ENCODE data around the gene PNMA5.
"Not testable (repeated sequence)": the region's sequence is repeated elsewhere in the genome, so short reads cannot be mapped to it uniquely, and the experiment has no call there.

Gene PNMA5

GRCh38 chrX:152993933-152994332 is at the start of gene PNMA5:
Gene PNMA5 (minus strand): TSS chrX:152994116. CDS start chrX:152991598, 2,518 bp downstream.
- Mint-ChIP-seq H3K4me1 (peaks cover 6% of the 10 kb centered on the region), H3K36me3 (no peaks in the 10 kb centered on the region), H3K4me3 (no peak within 1 kb of the TSS), H3K9me3 (no peaks in the 10 kb centered on the region), H3K27me3 (no peaks in the 10 kb centered on the region), H3K27ac (no peak within 1 kb of the TSS)

- Mint-ChIP-seq H3K27me3 (no peaks in the 10 kb centered on the region), H3K4me1 (peaks cover 13% of the 10 kb centered on the region), H3K9me3 (no peaks in the 10 kb centered on the region)
Observed at GRCh38 chrX:153032397-153033118, 38.6 kb upstream of the PNMA5 start.

GRCh38 chrX:153030801-153031200 is 36.9 kb upstream of the PNMA5 start:
- Mint-ChIP-seq H3K27me3 (no peaks in the 10 kb centered on the region), H3K36me3 (peaks cover 1% of the 10 kb centered on the region), H3K9me3 (no peaks in the 10 kb centered on the region), H3K27ac (no peak overlapping the region), H3K4me1 (peaks cover 13% of the 10 kb centered on the region), H3K4me3 (no peak overlapping the region)

More at GRCh38 chrX:153032397-153033118, 38.6 kb upstream of the PNMA5 start:
- Mint-ChIP-seq H3K36me3 (peaks cover 4% of the 10 kb centered on the region), H3K4me3 (peak overlapping the region; percentile 87), H3K27ac (peak overlapping the region; percentile 93)

- Mint-ChIP-seq H3K27me3 (no peaks in the 10 kb centered on the region), H3K9me3 (no peaks in the 10 kb centered on the region), H3K27ac (no peak overlapping the region), H3K4me1 (peaks cover 13% of the 10 kb centered on the region), H3K36me3 (no peaks in the 10 kb centered on the region), H3K4me3 (no peak overlapping the region)
Observed at GRCh38 chrX:153029875-153030274, 36.0 kb upstream of the PNMA5 start.

DNA sequence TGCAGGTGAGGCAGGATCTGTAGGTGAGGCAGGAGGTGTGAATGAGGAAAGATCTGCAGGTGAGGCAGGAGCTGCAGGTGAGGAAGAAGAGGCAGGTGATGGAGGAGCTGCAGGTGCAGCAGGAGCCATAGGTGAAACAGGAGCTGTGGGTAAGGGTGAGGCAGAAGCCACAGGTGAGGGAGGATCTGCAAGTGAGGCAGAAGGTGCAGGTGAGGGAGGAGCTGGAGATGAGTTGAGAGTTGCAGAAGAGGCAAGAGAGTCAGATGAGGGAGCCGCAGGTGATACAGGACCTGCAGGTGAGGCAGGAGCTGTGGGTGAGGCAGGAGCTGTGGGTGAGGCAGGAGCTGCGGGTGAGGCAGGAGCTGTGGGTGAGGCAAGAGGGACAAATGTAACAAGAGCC is 35.2 kb upstream of the PNMA5 start:
- H3K27ac Mint-ChIP-seq, result peak overlapping the region; percentile 48
- H3K36me3 Mint-ChIP-seq, result no peaks in the 10 kb centered on the region
- no peaks in the 10 kb centered on the region for H3K27me3 Mint-ChIP-seq
- peaks cover 13% of the 10 kb centered on the region for H3K4me1 Mint-ChIP-seq
- H3K4me3 Mint-ChIP-seq, result no peak overlapping the region
- no peaks in the 10 kb centered on the region for H3K9me3 Mint-ChIP-seq

DNA sequence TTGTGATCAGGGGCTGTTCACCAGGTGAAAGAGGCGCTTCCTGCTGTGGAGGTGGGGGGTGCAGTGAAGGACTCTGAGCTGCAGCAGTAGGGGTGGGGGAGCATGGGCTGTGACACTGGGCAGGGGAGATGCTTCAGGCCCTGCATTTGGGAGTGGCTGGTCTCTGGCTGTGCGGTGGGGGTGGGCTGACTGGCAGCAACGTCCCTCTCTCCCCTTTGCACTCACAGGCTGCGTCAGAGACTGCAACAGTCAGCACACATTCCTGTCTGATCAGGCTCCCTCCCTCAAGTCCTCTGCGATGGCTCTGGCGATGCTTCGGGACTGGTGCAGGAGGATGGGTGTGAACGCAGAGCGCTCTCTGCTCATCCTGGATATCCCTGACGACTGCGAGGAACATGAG is 34.6 kb upstream of the PNMA5 start:
- not testable (repeated sequence) for H3K36me3 Mint-ChIP-seq, H3K27me3 Mint-ChIP-seq, H3K4me3 Mint-ChIP-seq, H3K9me3 Mint-ChIP-seq, H3K27ac Mint-ChIP-seq
- peaks cover 10% of the 10 kb centered on the region for H3K4me1 Mint-ChIP-seq

- H3K9me3 Mint-ChIP-seq, H3K27me3 Mint-ChIP-seq, H3K4me1 Mint-ChIP-seq, H3K27ac Mint-ChIP-seq, H3K4me3 Mint-ChIP-seq, H3K36me3 Mint-ChIP-seq: not testable (repeated sequence)
Observed at GRCh38 chrX:153026501-153026900, 32.6 kb upstream of the PNMA5 start.

GRCh38 chrX:153019166-153019565 is 25.2 kb upstream of the PNMA5 start:
- Mint-ChIP-seq H3K27ac (no peak overlapping the region), H3K9me3 (no peaks in the 10 kb centered on the region), H3K4me1 (peaks cover 5% of the 10 kb centered on the region), H3K36me3 (no peaks in the 10 kb centered on the region), H3K27me3 (peaks cover 3% of the 10 kb centered on the region), H3K4me3 (no peak overlapping the region)

DNA sequence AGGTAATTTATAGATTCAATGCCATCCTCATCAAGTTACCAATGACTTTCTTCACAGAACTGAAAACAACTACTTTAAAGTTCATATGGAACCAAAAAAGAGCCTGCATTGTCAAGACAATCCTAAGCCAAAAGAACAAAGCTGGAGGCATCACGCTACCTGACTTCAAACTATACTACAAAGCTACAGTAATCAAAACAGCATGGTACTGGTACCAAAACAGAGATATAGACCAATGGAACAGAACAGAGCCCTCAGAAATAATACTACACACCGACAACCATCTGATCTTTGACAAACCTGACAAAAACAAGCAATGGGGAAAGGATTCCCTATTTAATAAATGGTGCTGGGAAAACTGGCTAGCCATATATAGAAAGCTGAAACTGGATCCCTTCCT is 23.3 kb upstream of the PNMA5 start:
- H3K4me1 Mint-ChIP-seq, H3K9me3 Mint-ChIP-seq, H3K36me3 Mint-ChIP-seq, H3K27ac Mint-ChIP-seq, H3K4me3 Mint-ChIP-seq, H3K27me3 Mint-ChIP-seq: not testable (repeated sequence)

- Mint-ChIP-seq H3K36me3 (no peaks in the 10 kb centered on the region), H3K27me3 (no peaks in the 10 kb centered on the region), H3K27ac (no peak overlapping the region), H3K9me3 (no peaks in the 10 kb centered on the region), H3K4me3 (no peak overlapping the region), H3K4me1 (no peaks in the 10 kb centered on the region)
Observed at GRCh38 chrX:153004780-153005179, 10.9 kb upstream of the PNMA5 start.

GRCh38 chrX:153003981-153004380 is 10.1 kb upstream of the PNMA5 start:
- Mint-ChIP-seq H3K36me3 (no peaks in the 10 kb centered on the region), H3K9me3 (no peaks in the 10 kb centered on the region), H3K4me1 (no peaks in the 10 kb centered on the region), H3K27me3 (no peaks in the 10 kb centered on the region), H3K27ac (no peak overlapping the region), H3K4me3 (no peak overlapping the region)

- not testable (repeated sequence) for H3K4me3 Mint-ChIP-seq, H3K27me3 Mint-ChIP-seq, H3K4me1 Mint-ChIP-seq, H3K9me3 Mint-ChIP-seq, H3K27ac Mint-ChIP-seq, H3K36me3 Mint-ChIP-seq
Observed at GRCh38 chrX:153002182-153002581, 8.3 kb upstream of the PNMA5 start.

- no peak overlapping the region for H3K27ac Mint-ChIP-seq
- H3K36me3 Mint-ChIP-seq, result no peaks in the 10 kb centered on the region
- H3K4me1 Mint-ChIP-seq, result peaks cover 6% of the 10 kb centered on the region
- no peaks in the 10 kb centered on the region for H3K27me3 Mint-ChIP-seq
- no peak overlapping the region for H3K4me3 Mint-ChIP-seq
- no peaks in the 10 kb centered on the region for H3K9me3 Mint-ChIP-seq
Observed at GRCh38 chrX:152997337-152997736, 3.4 kb upstream of the PNMA5 start.

- no peak overlapping the region for H3K27ac Mint-ChIP-seq
- no peaks in the 10 kb centered on the region for H3K36me3 Mint-ChIP-seq
Observed at GRCh38 chrX:152992115-152992514, 1.8 kb downstream of the PNMA5 start.

DNA sequence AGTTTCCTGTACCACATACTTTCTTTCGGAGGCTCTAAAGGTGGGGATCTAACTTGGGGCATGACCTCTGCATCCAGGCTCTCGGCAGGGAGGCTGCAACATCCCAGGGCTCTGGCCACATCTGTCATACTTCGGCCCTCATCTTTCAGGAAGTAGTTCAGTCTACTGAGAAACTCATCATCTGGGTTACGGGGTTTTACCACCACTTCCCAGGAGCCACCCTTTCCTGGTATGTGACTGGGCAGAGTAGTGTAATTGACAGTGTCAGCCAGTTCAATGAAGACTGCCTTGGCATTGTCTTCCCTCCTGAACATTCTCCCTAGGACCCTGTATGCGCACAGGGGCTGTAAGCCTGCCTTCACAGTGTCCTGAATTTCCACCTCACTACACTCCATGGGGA is 2.8 kb downstream of the PNMA5 start:
- H3K9me3 Mint-ChIP-seq, result no peaks in the 10 kb centered on the region
- no peak overlapping the region for H3K27ac Mint-ChIP-seq
- H3K4me1 Mint-ChIP-seq, result no peaks in the 10 kb centered on the region
- H3K27me3 Mint-ChIP-seq, result no peaks in the 10 kb centered on the region
- H3K36me3 Mint-ChIP-seq, result no peaks in the 10 kb centered on the region
- H3K4me3 Mint-ChIP-seq, result no peak overlapping the region

More at GRCh38 chrX:152992115-152992514, 1.8 kb downstream of the PNMA5 start:
- no peak overlapping the region for H3K4me3 Mint-ChIP-seq
- no peaks in the 10 kb centered on the region for H3K27me3 Mint-ChIP-seq
- H3K4me1 Mint-ChIP-seq, result peaks cover 2% of the 10 kb centered on the region
- H3K9me3 Mint-ChIP-seq, result no peaks in the 10 kb centered on the region

DNA sequence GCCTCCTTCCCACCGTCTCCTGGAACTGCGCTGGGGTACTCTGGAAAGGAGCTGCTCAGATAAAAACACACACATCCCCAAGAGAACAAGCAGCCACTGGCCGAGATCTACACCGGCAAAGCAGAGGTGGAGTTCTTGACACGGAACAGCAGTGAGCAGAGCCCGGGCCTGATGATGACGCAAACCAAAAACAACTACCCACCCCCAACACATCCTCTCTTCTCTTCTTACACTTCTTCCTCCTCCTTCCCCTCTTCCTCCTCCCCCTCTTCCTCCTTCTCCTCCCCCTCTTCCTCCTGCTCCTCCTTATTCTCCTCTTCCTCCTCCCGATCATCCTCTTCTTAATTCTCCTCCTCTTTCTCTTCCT is 4.6 kb downstream of the PNMA5 start:
- no peak overlapping the region for H3K4me3 Mint-ChIP-seq

More for the DNA sequence above, 4.6 kb downstream of the PNMA5 start:
- no peaks in the 10 kb centered on the region for H3K27me3 Mint-ChIP-seq
- no peaks in the 10 kb centered on the region for H3K4me1 Mint-ChIP-seq
- H3K36me3 Mint-ChIP-seq, result no peaks in the 10 kb centered on the region
- H3K9me3 Mint-ChIP-seq, result no peaks in the 10 kb centered on the region
- no peak overlapping the region for H3K27ac Mint-ChIP-seq

All from activated naive CD4-positive, alpha-beta T cell treated with anti-CD3 and anti-CD28 coated beads, Interleukin-2, amount 50 U/mL, for 24 hours (primary cell).